Measurements from ENCODE around the gene ZGRF1.
"Not testable (repeated sequence)": the region's sequence is repeated elsewhere in the genome, so short reads cannot be mapped to it uniquely, and the experiment has no call there.

ZGRF1 gene

DNA sequence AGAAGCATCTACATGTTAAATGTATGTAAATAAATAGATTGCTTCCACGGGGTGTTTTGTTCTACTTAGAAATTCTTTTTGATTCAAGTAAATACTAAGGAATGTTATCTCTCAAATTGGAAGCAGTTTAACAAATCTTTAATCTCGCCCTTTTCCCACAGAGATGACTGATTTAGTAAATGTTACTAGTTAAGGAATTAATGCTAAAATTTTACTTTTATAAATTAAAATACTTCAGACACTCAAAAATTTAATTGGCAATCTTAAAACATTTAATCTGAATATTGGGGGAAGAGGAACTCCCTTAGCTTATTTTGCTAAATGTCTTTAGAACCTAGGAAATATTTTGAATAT lies 12.3 kb upstream of the ZGRF1 start:
- no peak overlapping the region for H3K4me3 ChIP-seq (ENCODE audit: low read depth, low read length)
- TF ChIP-seq, protein P1, sequence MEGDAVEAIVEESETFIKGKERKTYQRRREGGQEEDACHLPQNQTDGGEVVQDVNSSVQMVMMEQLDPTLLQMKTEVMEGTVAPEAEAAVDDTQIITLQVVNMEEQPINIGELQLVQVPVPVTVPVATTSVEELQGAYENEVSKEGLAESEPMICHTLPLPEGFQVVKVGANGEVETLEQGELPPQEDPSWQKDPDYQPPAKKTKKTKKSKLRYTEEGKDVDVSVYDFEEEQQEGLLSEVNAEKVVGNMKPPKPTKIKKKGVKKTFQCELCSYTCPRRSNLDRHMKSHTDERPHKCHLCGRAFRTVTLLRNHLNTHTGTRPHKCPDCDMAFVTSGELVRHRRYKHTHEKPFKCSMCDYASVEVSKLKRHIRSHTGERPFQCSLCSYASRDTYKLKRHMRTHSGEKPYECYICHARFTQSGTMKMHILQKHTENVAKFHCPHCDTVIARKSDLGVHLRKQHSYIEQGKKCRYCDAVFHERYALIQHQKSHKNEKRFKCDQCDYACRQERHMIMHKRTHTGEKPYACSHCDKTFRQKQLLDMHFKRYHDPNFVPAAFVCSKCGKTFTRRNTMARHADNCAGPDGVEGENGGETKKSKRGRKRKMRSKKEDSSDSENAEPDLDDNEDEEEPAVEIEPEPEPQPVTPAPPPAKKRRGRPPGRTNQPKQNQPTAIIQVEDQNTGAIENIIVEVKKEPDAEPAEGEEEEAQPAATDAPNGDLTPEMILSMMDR (IDR thresholded peaks at IDR 0.05; ENCODE audit: insufficient read depth, low read depth, low read length, missing control alignments) = no peak
- DNase-seq (ENCODE audit: low read depth) = no peak

DNA sequence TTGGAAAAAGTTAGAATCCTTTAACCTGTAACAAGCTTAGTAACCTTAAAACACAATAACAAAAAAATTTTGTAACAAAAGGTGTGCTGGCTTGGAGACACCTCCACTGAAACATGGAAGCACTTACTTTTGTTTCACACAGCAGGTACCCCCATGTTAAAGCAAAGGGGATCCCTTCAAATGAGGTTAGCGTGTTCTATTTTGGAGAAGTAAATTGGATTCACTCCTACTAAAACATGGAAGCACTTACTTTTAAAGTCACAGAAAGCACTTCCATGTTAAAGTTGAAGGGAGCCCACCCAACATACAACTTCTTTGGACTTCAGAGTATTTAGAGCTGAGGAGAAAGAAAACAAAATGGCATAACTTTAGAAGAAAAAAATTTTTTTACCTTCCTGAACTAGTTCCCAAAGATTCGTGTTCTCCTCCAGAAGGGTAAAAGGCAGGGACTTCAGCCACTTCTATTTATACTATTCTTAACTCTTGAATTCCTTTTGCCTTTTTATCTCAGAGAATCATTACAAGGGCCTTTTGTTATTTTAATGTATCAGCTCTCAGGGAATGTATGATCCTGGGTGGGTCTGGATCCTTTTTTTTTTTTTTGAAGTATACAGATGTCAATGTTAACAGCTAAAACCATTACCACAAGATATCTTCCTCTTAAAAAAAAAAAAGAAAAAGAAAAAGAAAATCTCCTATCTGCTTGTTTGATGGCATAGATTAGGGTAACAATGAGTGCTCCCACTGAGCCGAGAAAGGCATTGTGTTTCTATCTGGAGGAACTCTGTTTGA lies 11.8 kb upstream of the ZGRF1 start:
- DNase-seq (ENCODE audit: low read depth) = no peak
- TF ChIP-seq, protein P1 (IDR thresholded peaks at IDR 0.05; ENCODE audit: insufficient read depth, low read depth, low read length, missing control alignments) = no peak
- H3K4me3 ChIP-seq (ENCODE audit: low read depth, low read length) = no peak overlapping the region

DNA sequence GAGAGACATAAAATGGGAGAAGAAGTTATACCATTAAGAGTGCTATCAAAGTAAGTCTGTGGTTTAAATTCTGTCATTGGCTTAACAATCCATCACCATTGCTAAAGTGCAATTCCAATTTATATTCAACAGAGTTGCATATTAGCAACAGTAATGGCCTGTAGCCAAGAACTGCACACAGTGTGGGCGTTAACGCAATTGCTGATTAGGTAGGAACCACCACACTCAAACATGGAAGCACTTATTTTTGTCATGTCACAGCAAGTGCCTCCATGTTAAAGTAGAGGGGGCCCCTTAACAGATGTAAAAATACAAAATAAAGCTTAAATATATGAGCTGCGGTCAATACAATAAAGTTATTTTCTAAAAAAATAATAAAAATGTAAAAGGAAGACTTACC lies 11.1 kb upstream of the ZGRF1 start:
- TF ChIP-seq, protein P1 (IDR thresholded peaks at IDR 0.05; ENCODE audit: insufficient read depth, low read depth, low read length, missing control alignments) = no peak
- no peak overlapping the region for H3K4me3 ChIP-seq (ENCODE audit: low read depth, low read length)
- DNase-seq (ENCODE audit: low read depth) = no peak

DNA sequence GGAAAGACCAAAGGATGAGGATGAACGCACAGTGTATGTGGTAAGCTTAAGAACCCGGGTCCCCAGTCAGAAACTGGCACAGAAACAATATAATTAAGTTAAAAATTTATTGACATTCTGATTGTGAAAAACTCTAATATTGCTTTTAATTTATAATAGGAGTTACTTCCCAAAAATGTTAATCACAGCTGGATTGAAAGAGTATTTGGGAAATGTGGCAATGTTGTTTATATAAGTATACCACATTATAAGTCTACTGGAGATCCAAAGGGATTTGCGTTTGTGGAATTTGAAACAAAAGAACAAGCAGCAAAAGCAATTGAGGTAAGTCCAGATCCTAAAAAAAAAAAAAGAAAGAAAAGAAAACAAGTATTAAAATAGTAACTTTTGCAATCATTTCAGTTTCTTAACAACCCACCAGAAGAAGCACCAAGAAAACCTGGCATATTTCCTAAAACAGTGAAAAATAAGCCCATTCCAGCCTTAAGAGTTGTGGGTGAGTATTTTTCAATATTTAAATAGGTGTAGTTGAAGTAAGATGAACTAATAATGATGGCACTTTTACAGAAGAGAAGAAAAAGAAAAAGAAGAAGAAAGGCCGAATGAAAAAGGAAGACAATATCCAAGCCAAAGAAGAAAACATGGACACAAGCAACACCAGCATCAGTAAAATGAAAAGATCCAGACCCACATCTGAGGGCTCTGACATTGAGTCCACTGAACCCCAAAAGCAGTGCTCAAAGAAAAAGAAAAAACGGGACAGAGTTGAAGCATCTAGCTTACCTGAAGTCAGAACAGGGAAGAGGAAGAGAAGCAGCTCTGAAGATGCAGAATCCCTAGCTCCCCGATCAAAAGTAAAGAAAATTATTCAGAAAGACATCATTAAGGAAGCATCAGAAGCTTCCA lies 10.2 kb upstream of the ZGRF1 start:
- DNase-seq (ENCODE audit: low read depth) = no peak
- no peak overlapping the region for H3K4me3 ChIP-seq (ENCODE audit: low read depth, low read length)
- TF ChIP-seq, protein P1 (IDR thresholded peaks at IDR 0.05; ENCODE audit: insufficient read depth, low read depth, low read length, missing control alignments) = no peak

DNA sequence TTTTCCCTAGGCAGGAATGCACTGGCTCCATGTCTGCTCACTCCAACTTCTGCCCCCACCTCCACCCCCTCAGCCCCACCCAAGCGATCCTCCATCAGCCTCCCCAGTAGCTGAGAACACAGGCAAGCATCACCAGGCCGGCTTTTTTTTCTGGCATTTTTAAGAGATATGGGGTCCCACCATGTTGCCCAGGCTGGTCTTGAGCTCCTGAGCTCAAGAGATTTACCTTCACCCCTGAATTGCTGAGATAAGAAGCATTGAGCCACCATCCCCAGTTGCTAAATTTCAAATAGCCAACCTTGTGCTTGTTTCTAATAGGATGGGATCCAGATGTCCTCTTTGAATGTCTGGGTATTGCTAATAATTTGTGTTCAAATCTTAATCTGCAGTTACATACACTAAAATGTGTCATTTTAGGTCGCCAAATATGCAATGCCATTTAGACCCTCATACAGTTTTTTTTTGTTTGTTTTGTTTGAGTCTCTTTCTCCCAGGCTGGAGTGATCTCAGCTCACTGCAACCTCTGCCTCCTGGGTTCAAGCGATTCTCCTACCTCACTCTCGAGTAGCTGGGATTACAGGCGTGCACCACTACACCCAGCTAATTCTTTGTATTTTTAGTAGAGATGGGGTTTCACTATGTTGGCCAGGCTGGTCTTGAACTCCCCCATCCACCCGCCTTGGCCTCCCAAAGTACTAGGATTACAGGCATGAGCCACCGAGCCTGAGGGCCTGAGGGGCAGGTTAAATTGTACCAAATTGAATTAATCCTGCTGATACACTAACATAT lies 9.0 kb upstream of the ZGRF1 start:
- no peak for DNase-seq (ENCODE audit: low read depth)
- TF ChIP-seq, protein P1 (IDR thresholded peaks at IDR 0.05; ENCODE audit: insufficient read depth, low read depth, low read length, missing control alignments) = no peak
- H3K4me3 ChIP-seq (ENCODE audit: low read depth, low read length) = no peak overlapping the region

DNA sequence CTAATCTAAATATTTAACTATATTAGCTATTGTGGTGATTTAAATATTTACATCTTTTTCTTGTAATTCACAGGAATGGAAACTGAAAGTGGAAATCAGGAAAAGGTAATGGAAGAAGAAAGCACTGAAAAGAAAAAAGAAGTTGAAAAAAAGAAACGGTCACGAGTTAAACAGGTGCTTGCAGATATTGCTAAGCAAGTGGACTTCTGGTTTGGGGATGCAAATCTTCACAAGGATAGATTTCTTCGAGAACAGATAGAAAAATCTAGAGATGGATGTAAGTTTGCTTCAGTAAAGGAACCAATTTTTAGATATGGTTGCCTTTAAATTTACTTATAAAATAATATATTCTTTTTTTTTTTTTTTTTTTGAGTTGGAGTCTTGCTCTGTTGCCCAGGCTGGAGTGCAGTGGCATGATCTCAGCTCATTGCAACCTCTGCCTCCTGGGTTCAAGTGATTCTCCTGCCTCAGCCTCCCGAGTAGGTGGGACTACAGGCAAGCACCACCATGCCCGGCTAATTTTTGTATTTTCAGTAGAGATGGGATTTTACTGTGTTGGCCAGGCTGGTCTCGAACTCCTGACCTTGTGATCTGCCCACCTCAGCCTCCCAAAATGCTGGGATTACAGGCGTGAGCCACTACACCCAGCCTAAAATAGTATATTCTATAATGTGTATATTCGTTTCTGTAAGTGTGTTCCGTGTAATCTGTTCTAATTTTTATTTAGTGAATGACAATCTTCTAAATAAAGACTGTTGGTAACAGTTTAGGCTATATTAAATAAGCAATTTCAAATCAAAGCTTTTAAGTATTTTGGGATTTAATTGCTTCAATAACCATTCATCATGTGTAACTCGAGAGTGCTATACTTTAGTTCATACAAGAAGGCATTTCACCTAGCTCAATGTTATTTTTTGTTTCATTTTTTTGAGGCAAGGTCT lies 8.2 kb upstream of the ZGRF1 start:
- not testable (repeated sequence) for H3K4me3 ChIP-seq (ENCODE audit: low read depth, low read length); DNase-seq (ENCODE audit: low read depth)
